Bladder microvascular endothelial cell (primary cell): ENCODE measurements around the gene STK35. TPM values are rescaled to one million over a fixed set of nuclear protein-coding genes. Genes with fewer than 3 reads are reported as not detected.

Source experiments
- total RNA-seq: library from RNA; depleted of rRNA; stranded (reverse); fragments of >200 nt; gene quantifications from 2 replicates; pipeline ENCODE4 v1.2.3, GENCODE V29; 2014

STK35 gene
- 7.9 and 26.2 TPM in 2 replicates for total RNA-seq

DNA sequence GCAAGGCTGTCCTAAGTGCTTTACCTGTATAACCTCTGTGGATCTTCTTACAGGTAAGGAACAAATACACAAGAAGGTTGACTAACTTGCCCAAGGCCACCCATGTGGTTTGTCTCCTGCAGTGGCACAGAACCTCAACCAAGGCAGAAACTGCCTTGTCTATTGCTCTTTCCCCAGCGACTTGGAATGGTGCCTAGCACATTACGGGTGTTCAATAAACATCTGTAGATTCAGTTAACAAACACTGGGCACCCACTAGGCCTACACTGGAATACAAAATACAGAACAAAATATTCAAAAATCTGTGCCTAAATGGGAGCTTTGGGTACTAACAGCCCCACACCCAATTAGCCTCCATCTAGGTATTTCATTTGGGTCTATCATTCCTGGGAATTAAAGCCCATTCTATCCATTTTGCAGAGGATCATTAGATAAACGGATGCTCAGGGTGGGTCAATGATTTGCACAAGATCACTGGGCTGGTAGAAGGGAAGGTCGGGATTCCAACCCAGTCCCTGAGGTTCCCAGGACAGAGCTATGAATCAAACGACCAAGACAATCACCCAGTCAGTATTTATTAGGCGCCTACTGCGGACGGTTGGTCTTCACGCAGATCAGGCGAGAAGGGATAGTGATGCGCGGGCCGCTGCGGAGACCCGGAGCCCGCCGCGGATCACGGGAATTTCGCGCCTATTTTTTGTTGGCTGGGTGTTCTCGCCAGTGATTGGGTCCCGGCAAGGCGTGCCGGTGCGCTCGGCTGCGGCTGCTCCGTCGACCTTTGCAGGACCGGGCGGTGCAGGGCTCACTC lies at the start of gene STK35:
Gene STK35, plus strand, starts transcription at position 771 of the 808 bp plus-strand sequence. CDS start 55 bp downstream, outside the sequence.

Other genes starting within 250 kb of the STK35 start
- 7.4 and 75.3 TPM in 2 replicates for gene SIRPA, start 206.4 kb upstream of the STK35 start, total RNA-seq
- gene PDYN, start 107.8 kb upstream of the STK35 start, total RNA-seq = not detected in 2 replicates
- gene TGM3, start 194.2 kb downstream of the STK35 start, total RNA-seq = not detected in 2 replicates